ENCODE results near the gene UNKL.

UNKL gene

DNA sequence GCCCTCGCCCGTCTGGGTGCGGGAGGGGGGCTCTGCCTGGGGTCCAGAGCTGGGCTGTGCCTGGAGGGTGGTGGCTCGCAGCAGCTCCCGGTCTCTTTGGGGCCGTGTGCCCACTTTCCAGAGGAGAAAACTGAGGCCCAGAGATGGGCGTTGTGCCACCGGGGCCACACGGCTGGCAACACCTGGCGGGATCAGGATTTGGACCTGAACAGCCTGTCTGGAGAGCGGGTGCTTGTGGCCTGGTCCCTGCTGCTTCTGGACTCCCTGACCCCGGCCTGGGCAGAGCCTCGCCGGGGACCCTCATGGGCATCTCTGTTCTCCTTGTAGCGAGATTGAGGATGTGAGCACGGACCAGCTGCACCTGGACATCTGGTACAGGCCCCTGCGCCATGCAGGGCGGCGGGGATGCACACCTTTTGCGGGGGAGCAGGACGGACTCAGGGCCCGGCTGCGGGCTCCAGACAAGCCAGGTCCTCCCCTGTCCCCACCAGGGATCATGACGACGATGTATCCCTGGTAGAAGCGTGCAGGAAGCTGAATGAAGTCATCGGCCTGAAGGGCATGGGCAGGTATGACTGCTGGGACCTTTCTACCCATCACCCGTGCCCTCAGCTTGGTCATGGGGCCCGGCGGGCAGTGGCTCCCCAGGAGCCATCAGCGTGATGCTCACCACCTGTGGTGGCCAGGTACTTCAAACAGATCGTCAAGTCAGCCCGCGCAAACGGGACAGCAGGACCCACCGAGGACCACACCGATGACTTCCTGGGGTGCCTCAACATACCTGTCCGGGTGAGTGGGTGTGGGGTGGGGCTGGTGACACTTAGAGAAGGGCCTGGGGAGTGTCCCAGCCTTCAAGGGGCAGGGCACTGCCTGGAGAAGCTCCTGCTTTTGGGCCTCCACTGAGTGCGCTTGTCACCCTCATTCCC is 72.7 kb downstream of the UNKL start:
- H3K4me3 ChIP-seq (ENCODE audit: low read depth, low read length) = no peak overlapping the region
- DNase-seq (ENCODE audit: low read depth) = no peak
- TF ChIP-seq, protein P1, sequence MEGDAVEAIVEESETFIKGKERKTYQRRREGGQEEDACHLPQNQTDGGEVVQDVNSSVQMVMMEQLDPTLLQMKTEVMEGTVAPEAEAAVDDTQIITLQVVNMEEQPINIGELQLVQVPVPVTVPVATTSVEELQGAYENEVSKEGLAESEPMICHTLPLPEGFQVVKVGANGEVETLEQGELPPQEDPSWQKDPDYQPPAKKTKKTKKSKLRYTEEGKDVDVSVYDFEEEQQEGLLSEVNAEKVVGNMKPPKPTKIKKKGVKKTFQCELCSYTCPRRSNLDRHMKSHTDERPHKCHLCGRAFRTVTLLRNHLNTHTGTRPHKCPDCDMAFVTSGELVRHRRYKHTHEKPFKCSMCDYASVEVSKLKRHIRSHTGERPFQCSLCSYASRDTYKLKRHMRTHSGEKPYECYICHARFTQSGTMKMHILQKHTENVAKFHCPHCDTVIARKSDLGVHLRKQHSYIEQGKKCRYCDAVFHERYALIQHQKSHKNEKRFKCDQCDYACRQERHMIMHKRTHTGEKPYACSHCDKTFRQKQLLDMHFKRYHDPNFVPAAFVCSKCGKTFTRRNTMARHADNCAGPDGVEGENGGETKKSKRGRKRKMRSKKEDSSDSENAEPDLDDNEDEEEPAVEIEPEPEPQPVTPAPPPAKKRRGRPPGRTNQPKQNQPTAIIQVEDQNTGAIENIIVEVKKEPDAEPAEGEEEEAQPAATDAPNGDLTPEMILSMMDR (IDR thresholded peaks at IDR 0.05; ENCODE audit: control insufficient read depth, extremely low read depth, insufficient read depth) = no peak

DNA sequence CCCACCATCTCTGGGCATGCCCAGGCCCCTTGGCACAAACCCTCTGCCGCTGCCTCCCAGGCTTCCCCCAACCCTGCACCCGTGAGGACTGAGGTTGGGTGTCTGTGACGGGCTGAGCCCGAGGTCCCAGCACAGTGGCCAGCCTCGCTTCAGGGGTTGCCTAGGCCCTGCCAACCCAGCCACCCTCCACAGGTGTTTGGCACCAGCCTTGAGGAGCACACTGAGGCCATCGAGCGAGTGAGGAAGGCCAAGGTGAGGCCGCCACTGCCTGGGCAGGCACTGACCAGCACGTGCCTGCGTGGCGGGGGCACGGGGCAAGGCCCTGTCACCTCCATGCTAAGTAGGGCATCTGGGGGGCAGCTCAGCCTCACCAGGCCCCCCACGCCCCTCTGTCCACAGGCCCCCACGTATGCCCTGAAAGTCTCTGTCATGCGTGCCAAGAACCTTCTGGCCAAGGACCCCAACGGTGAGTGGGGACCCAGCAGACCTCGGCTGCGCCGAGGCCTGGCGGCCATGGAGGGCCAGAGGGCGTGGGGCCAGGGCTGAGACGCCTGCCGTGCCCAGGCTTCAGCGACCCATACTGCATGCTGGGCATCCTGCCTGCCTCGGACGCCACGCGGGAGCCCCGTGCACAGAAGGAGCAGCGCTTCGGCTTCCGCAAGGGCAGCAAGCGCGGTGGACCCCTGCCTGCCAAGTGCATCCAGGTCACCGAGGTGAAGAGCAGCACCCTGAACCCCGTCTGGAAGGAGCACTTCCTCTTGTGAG is 73.6 kb downstream of the UNKL start:
- DNase-seq (ENCODE audit: low read depth) = no peak

DNA sequence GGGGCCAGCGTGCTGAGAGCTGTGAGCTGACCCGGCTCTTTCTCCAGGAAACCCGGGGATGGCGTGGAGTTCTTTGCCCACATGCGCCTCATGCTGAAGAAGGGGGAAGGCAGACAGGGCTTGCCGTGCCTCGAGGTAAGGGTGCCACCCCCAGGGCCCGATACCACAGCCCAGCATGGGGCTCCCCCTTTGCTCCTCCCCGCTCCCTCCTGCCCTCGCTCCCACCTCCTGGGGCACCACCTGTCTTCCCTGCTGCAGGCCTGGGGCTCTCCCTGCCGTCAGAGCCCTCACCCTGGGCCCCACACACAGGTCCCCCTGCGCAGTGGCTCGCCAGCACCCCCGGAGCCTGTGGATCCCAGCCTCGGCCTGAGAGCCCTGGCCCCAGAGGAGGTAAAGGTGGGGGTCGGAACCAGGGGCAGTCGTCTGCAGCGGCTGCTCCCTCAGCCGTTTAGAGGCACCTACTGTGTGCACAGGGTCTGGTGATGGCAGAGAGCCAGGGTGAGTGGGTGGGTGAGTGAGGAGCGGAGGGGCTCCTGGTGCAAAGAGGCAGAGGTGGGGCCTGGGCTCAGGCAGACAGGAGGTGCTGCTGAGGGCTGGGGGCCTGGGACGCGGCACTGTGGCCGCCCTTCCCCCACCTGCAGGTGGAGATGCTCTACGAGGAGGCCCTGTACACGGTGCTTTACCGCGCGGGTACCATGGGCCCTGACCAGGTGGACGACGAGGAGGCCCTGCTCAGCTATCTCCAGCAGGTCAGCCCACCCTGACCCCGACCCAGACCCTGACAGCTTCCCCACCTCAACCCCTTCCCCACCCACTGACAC is 75.4 kb downstream of the UNKL start:
- no peak for DNase-seq (ENCODE audit: low read depth)
- TF ChIP-seq, protein P1 (IDR thresholded peaks at IDR 0.05; ENCODE audit: control insufficient read depth, extremely low read depth, insufficient read depth) = no peak
- no peak overlapping the region for H3K4me3 ChIP-seq (ENCODE audit: low read depth, low read length)

More for the DNA sequence above, 73.6 kb downstream of the UNKL start:
- no peak overlapping the region for H3K4me3 ChIP-seq (ENCODE audit: low read depth, low read length)
- TF ChIP-seq, protein P1 (IDR thresholded peaks at IDR 0.05; ENCODE audit: control insufficient read depth, extremely low read depth, insufficient read depth) = no peak

GRCh38 chr16:1338119-1338730 is 76.3 kb downstream of the UNKL start:
- H3K4me3 ChIP-seq (ENCODE audit: low read depth, low read length) = no peak overlapping the region
- TF ChIP-seq, protein P1 (IDR thresholded peaks at IDR 0.05; ENCODE audit: control insufficient read depth, extremely low read depth, insufficient read depth) = peak; percentile 58
- DNase-seq (ENCODE audit: low read depth) = no peak

GRCh38 chr16:1337486-1337885 is 77.0 kb downstream of the UNKL start:
- TF ChIP-seq, protein P1 (IDR thresholded peaks at IDR 0.05; ENCODE audit: control insufficient read depth, extremely low read depth, insufficient read depth) = no peak
- DNase-seq (ENCODE audit: low read depth) = no peak
- no peak overlapping the region for H3K4me3 ChIP-seq (ENCODE audit: low read depth, low read length)

GRCh38 chr16:1336619-1337018 is 77.9 kb downstream of the UNKL start:
- no peak for DNase-seq (ENCODE audit: low read depth)
- TF ChIP-seq, protein P1 (IDR thresholded peaks at IDR 0.05; ENCODE audit: control insufficient read depth, extremely low read depth, insufficient read depth) = no peak
- H3K4me3 ChIP-seq (ENCODE audit: low read depth, low read length) = no peak overlapping the region
